Natural killer cell (primary cell): ENCODE data around the gene COL15A1. TPM values are rescaled to one million over a fixed set of nuclear protein-coding genes. Genes with fewer than 3 reads are reported as not detected.

Experiments used
- ATAC-seq, 3 donors: fragments of 150-1000 bp in 2 of 3; fragments of 200-7000 bp in 1 of 3; cut with Tn5 transposase; 1 replicate in 1 of 3; 2 replicates in 2 of 3; pipeline ENCODE4 v1.10.0; 2021; ENCODE audit warnings: mild to moderate bottlenecking in 2 of 3, moderate library complexity in 2 of 3
- DNase-seq, 2 donors: peaks; one replicate each; pipeline versions ENCODE4 v3.0.0 to v3.0.0-alpha.2; 2013 to 2021; ENCODE audit warnings: mixed read lengths in 1 of 2
- H3K27ac ChIP-seq: one replicate; pipeline ENCODE4 v1.5.1; 2013; ENCODE audit warnings: mild to moderate bottlenecking, low read length
- H3K27me3 ChIP-seq: one replicate; pipeline ENCODE4 v1.6.1; 2013; ENCODE audit warnings: low read length; ENCODE audit not compliant: control insufficient read depth, insufficient read depth
- H3K36me3 ChIP-seq: one replicate; pipeline ENCODE4 v1.6.1; 2013; ENCODE audit warnings: low read length; ENCODE audit not compliant: control insufficient read depth, insufficient read depth
- H3K4me1 ChIP-seq: one replicate; pipeline ENCODE4 v1.6.1; 2013; ENCODE audit warnings: low read length; ENCODE audit not compliant: control insufficient read depth, insufficient read depth
- H3K4me3 ChIP-seq: one replicate; pipeline ENCODE4 v1.5.1; 2013; ENCODE audit warnings: low read length
- H3K9me3 ChIP-seq: one replicate; pipeline ENCODE4 v1.6.1; 2013; ENCODE audit warnings: low read length; ENCODE audit not compliant: control insufficient read depth, insufficient read depth
- H3K27ac Mint-ChIP-seq, 2 donors: one replicate each; pipeline ENCODE4 v1.8.0; 2022; ENCODE audit warnings: mild to moderate bottlenecking in 2 of 2, mixed read lengths in 2 of 2, moderate library complexity in 1 of 2
- H3K27me3 Mint-ChIP-seq, 2 donors: one replicate each; pipeline ENCODE4 v1.8.0; 2022; ENCODE audit warnings: low read depth in 2 of 2, mixed read lengths in 2 of 2
- H3K36me3 Mint-ChIP-seq: one replicate; pipeline ENCODE4 v1.8.0; 2022; ENCODE audit warnings: mixed read lengths
- H3K4me1 Mint-ChIP-seq, 2 donors: one replicate each; pipeline ENCODE4 v1.8.0; 2022; ENCODE audit warnings: mixed read lengths in 2 of 2
- H3K4me3 Mint-ChIP-seq: one replicate; pipeline ENCODE4 v1.8.0; 2022; ENCODE audit warnings: mild to moderate bottlenecking, moderate library complexity, mixed read lengths
- H3K9me3 Mint-ChIP-seq, 2 donors: one replicate each; pipeline ENCODE4 v1.8.0; 2022; ENCODE audit warnings: mixed read lengths in 2 of 2
- WGBS: methylation state at CpG from one replicate; pipeline ENCODE4 v1.1.7; 2013; ENCODE audit warnings: missing lambda C conversion rate; ENCODE audit not compliant: insufficient coverage; 5-methylcytosine and 5-hydroxymethylcytosine counted together
- intact Hi-C: fragments of 100-400 bp; cut with micrococcal nuclease; formaldehyde crosslinking; loops from one replicate; pipeline ENCODE4 v1.14.2; 2022
- total RNA-seq, 4 donors: library from RNA; stranded (reverse); fragments of 120-200 nt in 1 of 4; gene quantifications; one replicate each; pipeline versions ENCODE4 v1.2.3 to v1.2.4, GENCODE V29; 2013 to 2022
- TF ChIP-seq, protein P1 (sequence below): fragments of 200-600 bp; IDR thresholded peaks from one replicate; pipeline ENCODE4 v1.8.0; 2022; ENCODE audit warnings: antibody characterized with exemption

Gene COL15A1
- total RNA-seq, 3 donors from 2014 or later (not counting 1 experiment from before 2014, with no cell fraction given) = 0.18 to 0.82 (median 0.19) TPM

GRCh38 chr9:99114846-99115500 lies 171.3 kb downstream of the COL15A1 start:
- intact Hi-C loops = no loop called here
- Mint-ChIP-seq H3K27me3 (no peaks in the 10 kb centered on the region), H3K4me1 (peaks cover 84 to 85% of the 10 kb centered on the region in 2 donors), H3K36me3 (no peaks in the 10 kb centered on the region), H3K4me3 (peak overlapping the region; percentile 22), H3K27ac (peak overlapping the region; percentile 77 to 85), H3K9me3 (no peaks in the 10 kb centered on the region)
- Histone ChIP-seq H3K27ac (peak overlapping the region; percentile 1), H3K4me3 (no peak overlapping the region), H3K4me1 (peaks cover 32% of the 10 kb centered on the region), H3K9me3 (no peaks in the 10 kb centered on the region), H3K27me3 (no peaks in the 10 kb centered on the region), H3K36me3 (peaks cover 8% of the 10 kb centered on the region)
- TF ChIP-seq, protein P1, sequence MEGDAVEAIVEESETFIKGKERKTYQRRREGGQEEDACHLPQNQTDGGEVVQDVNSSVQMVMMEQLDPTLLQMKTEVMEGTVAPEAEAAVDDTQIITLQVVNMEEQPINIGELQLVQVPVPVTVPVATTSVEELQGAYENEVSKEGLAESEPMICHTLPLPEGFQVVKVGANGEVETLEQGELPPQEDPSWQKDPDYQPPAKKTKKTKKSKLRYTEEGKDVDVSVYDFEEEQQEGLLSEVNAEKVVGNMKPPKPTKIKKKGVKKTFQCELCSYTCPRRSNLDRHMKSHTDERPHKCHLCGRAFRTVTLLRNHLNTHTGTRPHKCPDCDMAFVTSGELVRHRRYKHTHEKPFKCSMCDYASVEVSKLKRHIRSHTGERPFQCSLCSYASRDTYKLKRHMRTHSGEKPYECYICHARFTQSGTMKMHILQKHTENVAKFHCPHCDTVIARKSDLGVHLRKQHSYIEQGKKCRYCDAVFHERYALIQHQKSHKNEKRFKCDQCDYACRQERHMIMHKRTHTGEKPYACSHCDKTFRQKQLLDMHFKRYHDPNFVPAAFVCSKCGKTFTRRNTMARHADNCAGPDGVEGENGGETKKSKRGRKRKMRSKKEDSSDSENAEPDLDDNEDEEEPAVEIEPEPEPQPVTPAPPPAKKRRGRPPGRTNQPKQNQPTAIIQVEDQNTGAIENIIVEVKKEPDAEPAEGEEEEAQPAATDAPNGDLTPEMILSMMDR = no peak
- ATAC-seq = no peak
- no peak for DNase-seq
- 90% methylated on average over 6 of the region's 6 CpGs for WGBS

- H3K4me3 ChIP-seq = no peak overlapping the region
- intact Hi-C loops = no loop called here
- H3K36me3 ChIP-seq = peaks cover 3% of the 10 kb centered on the region
- H3K27ac ChIP-seq = no peak overlapping the region
- 96% methylated on average over 3 of the region's 3 CpGs for WGBS
- Mint-ChIP-seq H3K36me3 (no peaks in the 10 kb centered on the region), H3K27ac (peak overlapping the region; percentile 77 to 85), H3K4me1 (peaks cover 86 to 87% of the 10 kb centered on the region in 2 donors), H3K4me3 (peak overlapping the region; percentile 11), H3K9me3 (no peaks in the 10 kb centered on the region), H3K27me3 (no peaks in the 10 kb centered on the region)
- DNase-seq (no peak), ATAC-seq (no peak)
- peaks cover 32% of the 10 kb centered on the region for H3K4me1 ChIP-seq
- no peaks in the 10 kb centered on the region for H3K27me3 ChIP-seq
- H3K9me3 ChIP-seq = no peaks in the 10 kb centered on the region
- TF ChIP-seq, protein P1 = no peak
These were observed 172.3 kb downstream of the COL15A1 start for GRCh38 chr9:99116003-99116411.

- WGBS = 14% methylated on average over 7 of the region's 7 CpGs
- Histone ChIP-seq H3K27ac (peak overlapping the region; percentile 66), H3K4me3 (peak overlapping the region; percentile 6), H3K27me3 (no peaks in the 10 kb centered on the region), H3K9me3 (no peaks in the 10 kb centered on the region), H3K4me1 (peaks cover 14% of the 10 kb centered on the region), H3K36me3 (no peaks in the 10 kb centered on the region)
- Mint-ChIP-seq H3K4me3 (peak overlapping the region; percentile 86), H3K9me3 (no peaks in the 10 kb centered on the region), H3K27ac (peak overlapping the region; percentile 77 to 91), H3K36me3 (no peaks in the 10 kb centered on the region), H3K4me1 (peaks cover 87 to 90% of the 10 kb centered on the region in 2 donors), H3K27me3 (no peaks in the 10 kb centered on the region)
- TF ChIP-seq, protein P1 = no peak
- intact Hi-C loops = loop anchor here (2.0 kb wide), 1 partner anchor 16 kb away; no protein-coding TSS in a partner anchor
- DNase-seq = peak in 1 of 2 donors; percentile 78
- ATAC-seq = peak; percentile 78 to 90 (median 89)
These were observed 175.2 kb downstream of the COL15A1 start for GRCh38 chr9:99118782-99119466.
